GM12892 (cell line): ENCODE results near the gene PRDM2.

ENCODE experiments used
- POLR2A ChIP-seq: IDR thresholded peaks from 2 replicates; pipeline ENCODE4 v1.6.1; 2011; ENCODE audit warnings: low read depth, low read length, control low read depth
- POLR2AphosphoS5 ChIP-seq: IDR thresholded peaks from 2 replicates; pipeline ENCODE4 v1.6.1; 2011; ENCODE audit warnings: low read depth, low read length, control low read depth
- TAF1 ChIP-seq: IDR thresholded peaks from 2 replicates; pipeline ENCODE4 v1.6.1; 2011; ENCODE audit warnings: low read depth, mild to moderate bottlenecking, control low read depth, low read length, borderline replicate concordance

- TF ChIP-seq POLR2A = no peak
- no peak for TF ChIP-seq POLR2AphosphoS5
- no peak for TF ChIP-seq TAF1
Observed at GRCh38 chr1:13754510-13755103, 54.6 kb downstream of the PRDM2 start.
